ENCODE measurements around the gene SEC14L6. TPM values are rescaled to one million over a fixed set of nuclear protein-coding genes. Genes with fewer than 3 reads are reported as not detected.
A peak's percentile ranks its signal among the peaks of the same experiment; 100 is the strongest.

Gene SEC14L6
- total RNA-seq, 1 donor from 2014 or later, result 0.16 TPM

DNA sequence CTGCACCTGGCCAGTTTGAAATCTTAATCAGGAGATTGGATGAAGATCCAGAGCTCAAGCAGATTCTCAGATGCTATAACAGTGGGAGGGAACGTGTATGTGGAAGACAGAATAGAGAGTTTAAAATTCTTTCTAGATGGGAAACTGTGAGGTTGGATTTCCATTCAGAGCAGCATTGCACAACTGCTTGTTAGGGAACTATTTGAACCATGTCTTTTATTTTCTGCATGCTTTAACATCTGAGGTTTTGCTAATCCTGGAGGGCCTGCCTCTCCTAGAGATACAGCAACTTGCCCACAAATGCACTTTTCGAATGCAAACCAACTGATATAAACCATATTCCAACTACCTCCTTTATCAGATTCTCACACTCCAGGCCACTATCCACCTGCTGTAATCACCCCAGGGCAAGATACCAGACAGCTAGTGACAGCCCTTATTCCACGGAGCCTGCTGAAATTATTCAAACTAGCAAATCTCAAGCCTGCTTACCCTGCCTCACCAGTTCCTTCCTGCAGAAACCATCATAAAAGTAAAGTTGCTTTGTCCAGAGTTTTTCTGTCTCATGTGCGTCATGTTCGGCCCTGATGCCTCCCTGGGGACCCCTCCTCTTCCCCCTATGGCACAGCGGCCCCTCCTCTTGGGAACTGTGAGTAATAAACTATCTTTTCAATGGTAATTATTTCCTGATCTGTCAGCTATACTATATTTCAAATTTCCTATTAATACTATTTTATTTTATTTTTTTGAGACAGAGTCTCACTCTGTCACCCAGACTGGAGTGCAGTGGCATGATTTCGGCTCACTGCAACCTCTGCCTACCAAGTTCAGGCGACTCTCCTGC, 22.7 kb downstream of the SEC14L6 start:
- H3K4me1 Mint-ChIP-seq (ENCODE audit: low read depth, unreplicated experiment), result no peaks in the 10 kb centered on the region
- no peak overlapping the region for H3K4me2 ChIP-seq (ENCODE audit: low read length)

DNA sequence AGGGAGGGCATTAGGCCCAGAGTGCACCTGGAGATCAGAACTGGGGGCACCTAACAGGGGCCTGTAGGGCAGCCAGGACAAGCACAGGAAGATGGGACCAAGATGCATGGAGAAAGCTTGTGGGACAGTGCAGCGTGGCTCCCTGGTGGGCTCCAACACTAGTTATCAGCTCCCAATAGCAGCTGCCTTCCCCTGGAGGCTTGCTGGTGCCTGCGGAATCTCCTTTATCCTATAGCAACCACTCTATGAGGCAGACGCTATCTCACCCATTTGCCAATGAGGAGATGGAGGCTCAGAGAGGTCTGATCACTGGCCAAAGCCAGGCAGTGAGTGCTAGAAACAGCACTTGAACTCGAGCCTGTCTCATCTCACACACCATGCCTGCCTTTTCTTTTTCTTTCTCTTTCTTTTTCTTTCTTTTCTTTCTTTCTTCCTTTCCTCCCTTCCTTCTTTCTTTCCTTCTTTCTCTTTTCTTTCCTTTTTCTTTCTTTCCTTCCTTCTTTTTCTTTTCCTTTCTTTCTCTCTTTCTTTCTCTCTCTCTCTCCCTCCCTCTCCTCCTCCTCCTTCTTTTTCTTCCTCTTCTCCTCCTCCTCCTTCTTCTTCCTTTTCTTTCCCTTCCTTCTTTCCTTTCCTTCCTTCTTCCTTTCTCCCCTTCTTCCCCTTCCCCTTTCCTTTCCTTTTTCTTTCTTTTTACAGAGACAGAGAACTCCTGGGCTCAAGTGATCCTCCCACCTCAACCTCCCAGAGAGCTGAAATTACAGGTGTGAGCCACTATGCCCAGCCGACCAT, 25.0 kb downstream of the SEC14L6 start:
- DNase-seq (ENCODE audit: low read depth) (no peak), FAIRE-seq (no peak)
- Histone ChIP-seq H2AFZ (ENCODE audit: low read depth, low read length) (no peak overlapping the region), H3K79me2 (ENCODE audit: insufficient read depth, low read length) (no peaks in the 10 kb centered on the region), H3K9me3 (ENCODE audit: insufficient read depth, low read depth, low read length) (no peaks in the 10 kb centered on the region), H3K9ac (ENCODE audit: low read length) (no peak overlapping the region), H3K36me3 (ENCODE audit: insufficient read depth, low read length) (no peaks in the 10 kb centered on the region), H3K4me1 (ENCODE audit: insufficient read depth, low read length) (no peaks in the 10 kb centered on the region), H3K27ac (ENCODE audit: low read depth, low read length) (no peak overlapping the region), H3K4me3 (ENCODE audit: insufficient read depth, low read depth, low read length) (no peak overlapping the region), H3K27me3 (ENCODE audit: insufficient read depth, low read length) (peaks cover 11% of the 10 kb centered on the region), H4K20me1 (ENCODE audit: insufficient read depth, low read length) (no peaks in the 10 kb centered on the region), H3K4me2 (ENCODE audit: low read length) (no peak overlapping the region)
- Mint-ChIP-seq H3K36me3 (ENCODE audit: low read depth, unreplicated experiment) (no peaks in the 10 kb centered on the region), H3K9me3 (ENCODE audit: unreplicated experiment) (no peaks in the 10 kb centered on the region), H3K27me3 (ENCODE audit: low read depth, unreplicated experiment) (peaks cover 41% of the 10 kb centered on the region), H3K27ac (ENCODE audit: unreplicated experiment) (peak overlapping the region; percentile 44), H3K4me3 (ENCODE audit: unreplicated experiment) (no peak overlapping the region), H3K4me1 (ENCODE audit: low read depth, unreplicated experiment) (no peaks in the 10 kb centered on the region)
- TF ChIP-seq EZH2 (IDR thresholded peaks at IDR 0.05; ENCODE audit: insufficient read depth, low read length), result no peak
- TF ChIP-seq, protein P1, sequence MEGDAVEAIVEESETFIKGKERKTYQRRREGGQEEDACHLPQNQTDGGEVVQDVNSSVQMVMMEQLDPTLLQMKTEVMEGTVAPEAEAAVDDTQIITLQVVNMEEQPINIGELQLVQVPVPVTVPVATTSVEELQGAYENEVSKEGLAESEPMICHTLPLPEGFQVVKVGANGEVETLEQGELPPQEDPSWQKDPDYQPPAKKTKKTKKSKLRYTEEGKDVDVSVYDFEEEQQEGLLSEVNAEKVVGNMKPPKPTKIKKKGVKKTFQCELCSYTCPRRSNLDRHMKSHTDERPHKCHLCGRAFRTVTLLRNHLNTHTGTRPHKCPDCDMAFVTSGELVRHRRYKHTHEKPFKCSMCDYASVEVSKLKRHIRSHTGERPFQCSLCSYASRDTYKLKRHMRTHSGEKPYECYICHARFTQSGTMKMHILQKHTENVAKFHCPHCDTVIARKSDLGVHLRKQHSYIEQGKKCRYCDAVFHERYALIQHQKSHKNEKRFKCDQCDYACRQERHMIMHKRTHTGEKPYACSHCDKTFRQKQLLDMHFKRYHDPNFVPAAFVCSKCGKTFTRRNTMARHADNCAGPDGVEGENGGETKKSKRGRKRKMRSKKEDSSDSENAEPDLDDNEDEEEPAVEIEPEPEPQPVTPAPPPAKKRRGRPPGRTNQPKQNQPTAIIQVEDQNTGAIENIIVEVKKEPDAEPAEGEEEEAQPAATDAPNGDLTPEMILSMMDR (IDR thresholded peaks at IDR 0.05; ENCODE audit: insufficient read depth, low read depth, low read length), result no peak

More for the DNA sequence above, 22.7 kb downstream of the SEC14L6 start:
- TF ChIP-seq, protein P1 (IDR thresholded peaks at IDR 0.05; ENCODE audit: insufficient read depth, low read depth, low read length), result no peak
- TF ChIP-seq EZH2 (IDR thresholded peaks at IDR 0.05; ENCODE audit: insufficient read depth, low read length), result no peak
- Histone ChIP-seq H3K4me3 (ENCODE audit: insufficient read depth, low read depth, low read length) (no peak overlapping the region), H3K4me1 (ENCODE audit: insufficient read depth, low read length) (no peaks in the 10 kb centered on the region), H3K9ac (ENCODE audit: low read length) (no peak overlapping the region), H3K79me2 (ENCODE audit: insufficient read depth, low read length) (no peaks in the 10 kb centered on the region), H2AFZ (ENCODE audit: low read depth, low read length) (no peak overlapping the region), H3K9me3 (ENCODE audit: insufficient read depth, low read depth, low read length) (no peaks in the 10 kb centered on the region), H4K20me1 (ENCODE audit: insufficient read depth, low read length) (no peaks in the 10 kb centered on the region), H3K27me3 (ENCODE audit: insufficient read depth, low read length) (peaks cover 8% of the 10 kb centered on the region), H3K36me3 (ENCODE audit: insufficient read depth, low read length) (no peaks in the 10 kb centered on the region), H3K27ac (ENCODE audit: low read depth, low read length) (no peak overlapping the region)
- no peak for DNase-seq (ENCODE audit: low read depth)
- Mint-ChIP-seq H3K27me3 (ENCODE audit: low read depth, unreplicated experiment) (peaks cover 31% of the 10 kb centered on the region), H3K4me3 (ENCODE audit: unreplicated experiment) (no peak overlapping the region), H3K27ac (ENCODE audit: unreplicated experiment) (no peak overlapping the region), H3K36me3 (ENCODE audit: low read depth, unreplicated experiment) (no peaks in the 10 kb centered on the region), H3K9me3 (ENCODE audit: unreplicated experiment) (no peaks in the 10 kb centered on the region)
- no peak for FAIRE-seq
